ENCODE results near the gene NTRK2.

GRCh38 chr9:84723426-84723825, 53.9 kb downstream of the NTRK2 start:
- TF ChIP-seq EZH2 (IDR thresholded peaks at IDR 0.05; ENCODE audit: borderline replicate concordance, low read length): no peak
- TF ChIP-seq, protein P1, sequence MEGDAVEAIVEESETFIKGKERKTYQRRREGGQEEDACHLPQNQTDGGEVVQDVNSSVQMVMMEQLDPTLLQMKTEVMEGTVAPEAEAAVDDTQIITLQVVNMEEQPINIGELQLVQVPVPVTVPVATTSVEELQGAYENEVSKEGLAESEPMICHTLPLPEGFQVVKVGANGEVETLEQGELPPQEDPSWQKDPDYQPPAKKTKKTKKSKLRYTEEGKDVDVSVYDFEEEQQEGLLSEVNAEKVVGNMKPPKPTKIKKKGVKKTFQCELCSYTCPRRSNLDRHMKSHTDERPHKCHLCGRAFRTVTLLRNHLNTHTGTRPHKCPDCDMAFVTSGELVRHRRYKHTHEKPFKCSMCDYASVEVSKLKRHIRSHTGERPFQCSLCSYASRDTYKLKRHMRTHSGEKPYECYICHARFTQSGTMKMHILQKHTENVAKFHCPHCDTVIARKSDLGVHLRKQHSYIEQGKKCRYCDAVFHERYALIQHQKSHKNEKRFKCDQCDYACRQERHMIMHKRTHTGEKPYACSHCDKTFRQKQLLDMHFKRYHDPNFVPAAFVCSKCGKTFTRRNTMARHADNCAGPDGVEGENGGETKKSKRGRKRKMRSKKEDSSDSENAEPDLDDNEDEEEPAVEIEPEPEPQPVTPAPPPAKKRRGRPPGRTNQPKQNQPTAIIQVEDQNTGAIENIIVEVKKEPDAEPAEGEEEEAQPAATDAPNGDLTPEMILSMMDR (IDR thresholded peaks at IDR 0.05; ENCODE audit: low read length): no peak
